ENCODE results near the gene RBBP8. TPM values are rescaled to one million over a fixed set of nuclear protein-coding genes. Genes with fewer than 3 reads are reported as not detected.

RBBP8 gene
- total RNA-seq, 4 donors from 2014 or later = 14.2 to 33.5 (median 20.9) TPM

DNA sequence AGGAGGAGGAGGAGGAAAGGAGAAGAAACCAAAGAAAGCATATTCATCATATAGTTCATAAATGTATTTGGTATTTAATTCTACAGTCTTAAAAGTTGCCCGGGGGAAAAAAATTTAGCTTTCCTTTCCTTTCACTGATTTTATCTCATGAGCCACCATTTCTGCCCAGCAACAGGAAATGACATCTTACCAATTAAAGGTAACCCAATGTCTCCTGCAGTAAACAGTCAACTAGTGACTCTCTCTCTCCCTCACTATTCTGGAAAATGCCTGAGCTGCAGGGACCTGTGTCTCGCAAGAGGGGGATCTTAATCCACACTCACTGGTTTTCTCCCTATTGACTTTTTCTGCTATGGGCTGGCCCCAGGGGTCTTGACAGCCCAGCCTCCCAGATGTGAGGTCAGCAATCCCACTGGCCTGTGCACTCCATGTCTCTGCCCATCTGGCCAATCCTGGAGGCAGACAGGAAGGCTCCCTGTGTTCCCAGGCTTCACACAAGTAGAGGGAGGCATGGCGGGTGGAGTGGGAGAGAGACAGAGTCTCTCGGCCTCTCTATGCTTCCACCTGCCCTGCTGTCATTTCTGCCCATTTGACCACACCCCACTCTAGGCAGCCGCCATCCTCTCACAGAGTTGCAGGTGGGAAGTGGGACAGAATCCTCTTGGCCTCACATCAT, 116.7 kb downstream of the RBBP8 start:
- H3K9me3 ChIP-seq = no peaks in the 10 kb centered on the region
- H3K4me1 ChIP-seq = peaks cover 0 to 12% (median 8%) of the 10 kb centered on the region in 3 donors
- no peak for TF ChIP-seq POLR2A (IDR thresholded peaks at IDR 0.05)
- TF ChIP-seq POLR2AphosphoS5 (IDR thresholded peaks at IDR 0.05) = no peak
- TF ChIP-seq EP300 (IDR thresholded peaks at IDR 0.05) = no peak
- TF ChIP-seq CTCF (IDR thresholded peaks at IDR 0.05) = no peak
- H3K27ac ChIP-seq = no peak overlapping the region
- H3K4me3 ChIP-seq = no peak overlapping the region
- no peaks in the 10 kb centered on the region for H3K36me3 ChIP-seq
- WGBS, 2 donors (ENCODE audit: low coverage in 1 of 2) = 51 to 79% methylated on average over 2 to 4 of the region's 5 CpGs
- ATAC-seq = no peak
- H3K27me3 ChIP-seq = no peaks in the 10 kb centered on the region

- peak in 2 of 4 experiments; percentile 17 to 20 for TF ChIP-seq CTCF (IDR thresholded peaks at IDR 0.05)
- no peak for TF ChIP-seq EP300 (IDR thresholded peaks at IDR 0.05)
- Histone ChIP-seq H3K27me3 (no peaks in the 10 kb centered on the region), H3K36me3 (no peaks in the 10 kb centered on the region), H3K27ac (no peak overlapping the region), H3K4me3 (no peak overlapping the region), H3K4me1 (peaks cover 0 to 12% (median 8%) of the 10 kb centered on the region in 3 donors), H3K9me3 (no peaks in the 10 kb centered on the region)
- no peak for ATAC-seq
- 22 to 32% methylated on average over 9 of the region's 15 CpGs for WGBS, 2 donors (ENCODE audit: low coverage in 1 of 2)
Measured at GRCh38 chr18:23053776-23054457, 120.8 kb downstream of the RBBP8 start.

DNA sequence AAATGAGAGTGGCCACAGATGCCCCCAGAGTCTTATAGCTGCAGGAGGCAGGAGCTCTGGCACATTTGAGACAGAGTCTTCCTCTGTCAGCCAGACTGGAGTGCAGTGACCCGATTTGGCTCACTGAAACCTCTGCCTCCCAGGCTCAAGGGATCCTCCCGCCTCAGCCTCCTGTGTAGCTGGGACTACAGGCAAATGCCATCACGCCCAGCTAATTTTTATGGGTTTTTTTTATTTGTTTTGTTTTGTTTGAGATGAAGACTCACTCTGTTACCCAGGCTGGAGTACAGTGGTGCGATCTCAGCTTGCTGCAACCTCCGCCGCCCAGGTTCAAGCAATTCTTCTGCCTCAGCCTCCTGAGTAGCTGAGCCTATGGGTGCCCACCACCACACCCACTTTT, 121.4 kb downstream of the RBBP8 start:
- no peaks in the 10 kb centered on the region for H3K27me3 ChIP-seq
- TF ChIP-seq POLR2A (IDR thresholded peaks at IDR 0.05) (no peak), CTCF (IDR thresholded peaks at IDR 0.05) (no peak), EP300 (IDR thresholded peaks at IDR 0.05) (no peak), POLR2AphosphoS5 (IDR thresholded peaks at IDR 0.05) (no peak)
- H3K27ac ChIP-seq = no peak overlapping the region
- H3K9me3 ChIP-seq = no peaks in the 10 kb centered on the region
- no peak for ATAC-seq
- H3K4me1 ChIP-seq = peaks cover 0 to 12% (median 8%) of the 10 kb centered on the region in 3 donors
- WGBS, 2 donors (ENCODE audit: low coverage in 1 of 2) = 84 to 100% methylated on average over 3 to 4 of the region's 6 CpGs
- no peak overlapping the region for H3K4me3 ChIP-seq
- H3K36me3 ChIP-seq = no peaks in the 10 kb centered on the region

DNA sequence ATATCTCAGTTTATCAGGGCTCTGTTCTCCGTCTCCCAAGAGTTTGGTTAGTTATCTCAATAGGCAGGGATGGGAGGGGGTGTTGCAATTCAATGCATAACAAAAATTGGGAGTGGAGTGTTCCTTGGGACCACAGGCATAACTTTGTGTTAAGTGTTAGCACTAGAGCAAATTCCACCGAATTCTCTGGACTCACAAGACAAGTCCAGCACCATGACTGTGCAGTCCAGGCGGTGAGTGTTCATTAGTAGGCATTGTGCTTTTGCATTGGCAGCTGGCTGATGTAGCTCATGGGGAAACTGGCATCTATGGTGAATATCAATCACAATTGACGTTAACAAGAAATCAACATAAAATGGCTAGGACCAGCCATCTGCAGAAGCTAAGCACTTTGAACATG, 123.2 kb downstream of the RBBP8 start:
- Histone ChIP-seq H3K27ac (no peak overlapping the region), H3K36me3 (no peaks in the 10 kb centered on the region), H3K9me3 (no peaks in the 10 kb centered on the region), H3K4me1 (peaks cover 0 to 12% (median 8%) of the 10 kb centered on the region in 3 donors), H3K27me3 (no peaks in the 10 kb centered on the region), H3K4me3 (no peak overlapping the region)
- no peak for ATAC-seq
- TF ChIP-seq EP300 (IDR thresholded peaks at IDR 0.05) = no peak
- TF ChIP-seq POLR2A (IDR thresholded peaks at IDR 0.05) = no peak
- no peak for TF ChIP-seq CTCF (IDR thresholded peaks at IDR 0.05)
- no peak for TF ChIP-seq POLR2AphosphoS5 (IDR thresholded peaks at IDR 0.05)
- 81% methylated on average over 3 of the region's 4 CpGs; no CpG with 5 or more reads in 1 of the 2 donors for WGBS, 2 donors (ENCODE audit: low coverage in 1 of 2)

DNA sequence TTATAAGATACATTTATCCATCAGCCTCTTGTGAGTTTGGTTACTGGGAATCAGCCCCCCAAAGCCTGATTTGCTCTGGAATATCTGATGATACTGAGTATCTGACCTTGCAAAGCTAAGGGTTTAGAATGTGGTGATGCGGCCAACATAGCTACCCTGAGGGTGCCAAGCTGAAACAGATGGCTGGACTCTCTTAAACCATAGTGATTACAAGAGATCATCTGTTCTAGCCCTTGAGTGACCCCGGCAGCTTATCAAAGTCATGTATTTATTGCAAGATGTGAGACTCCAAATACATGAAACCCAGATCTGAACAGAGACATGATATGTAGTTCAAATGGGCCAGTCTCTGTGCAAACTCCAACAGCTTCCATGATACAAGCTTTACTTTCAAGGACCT, 124.0 kb downstream of the RBBP8 start:
- no peaks in the 10 kb centered on the region for H3K27me3 ChIP-seq
- H3K4me3 ChIP-seq = no peak overlapping the region
- peaks cover 0 to 12% (median 8%) of the 10 kb centered on the region in 3 donors for H3K4me1 ChIP-seq
- ATAC-seq = no peak
- H3K9me3 ChIP-seq = no peaks in the 10 kb centered on the region
- H3K27ac ChIP-seq = no peak overlapping the region
- TF ChIP-seq CTCF (IDR thresholded peaks at IDR 0.05) = no peak
- no peak for TF ChIP-seq POLR2A (IDR thresholded peaks at IDR 0.05)
- no peak for TF ChIP-seq POLR2AphosphoS5 (IDR thresholded peaks at IDR 0.05)
- TF ChIP-seq EP300 (IDR thresholded peaks at IDR 0.05) = no peak
- 88 to 94% methylated on average over 2 of the region's 2 CpGs for WGBS, 2 donors (ENCODE audit: low coverage in 1 of 2)
- H3K36me3 ChIP-seq = no peaks in the 10 kb centered on the region

All from gastroesophageal sphincter (tissue), 4 donors.